Colonic mucosa (tissue), 4 donors: ENCODE results near the gene TMED3. TPM values are rescaled to one million over a fixed set of nuclear protein-coding genes. Genes with fewer than 3 reads are reported as not detected.

Experiments used
- DNase-seq: peaks from one replicate; pipeline ENCODE4 v3.0.0-alpha.2; 2020
- H3K27ac ChIP-seq: fragments of 200-600 bp; one replicate; pipeline ENCODE4 v1.8.0; 2021
- H3K27me3 ChIP-seq: fragments of 200-600 bp; one replicate; pipeline ENCODE4 v1.8.0; 2021
- H3K36me3 ChIP-seq: fragments of 200-600 bp; one replicate; pipeline ENCODE4 v1.8.0; 2021
- H3K4me1 ChIP-seq: fragments of 200-600 bp; one replicate; pipeline ENCODE4 v1.8.0; 2021; ENCODE audit warnings: mild to moderate bottlenecking
- H3K4me3 ChIP-seq: fragments of 200-600 bp; one replicate; pipeline ENCODE4 v1.8.0; 2021
- H3K9ac ChIP-seq, 2 donors: one replicate each; pipeline ENCODE4 v1.7.0; 2013; ENCODE audit warnings: control low read depth in 2 of 2, low read depth in 2 of 2, low read length in 2 of 2
- H3K9me3 ChIP-seq: fragments of 200-600 bp; one replicate; pipeline ENCODE4 v1.8.0; 2021
- intact Hi-C: fragments of 100-400 bp; cut with DNase I; formaldehyde crosslinking; loops from one replicate; pipeline ENCODE4 v1.14.1; 2022
- total RNA-seq, 2 donors: library from RNA; stranded (reverse); fragmentation: NEBNext Ultra II Directional in 1 of 2; extraction: Animal tissue kit (Norgen Biotek cat#: 25700) in 1 of 2; gene quantifications; one replicate each; pipeline ENCODE4 v1.2.1, GENCODE V29; 2021
- TF ChIP-seq, protein P1 (sequence below): fragments of 200-600 bp; IDR thresholded peaks from one replicate; pipeline ENCODE4 v1.8.0; 2022; ENCODE audit warnings: antibody characterized with exemption, mild to moderate bottlenecking
- donor health status: healthy.
- donor health status: DM: no; HTN: no; CAD: no.
- donor health status: DM: no; HTN: no; CAD: no.

TMED3 gene
- total RNA-seq, 2 donors from 2014 or later = 84.7 to 96.0 TPM

DNA sequence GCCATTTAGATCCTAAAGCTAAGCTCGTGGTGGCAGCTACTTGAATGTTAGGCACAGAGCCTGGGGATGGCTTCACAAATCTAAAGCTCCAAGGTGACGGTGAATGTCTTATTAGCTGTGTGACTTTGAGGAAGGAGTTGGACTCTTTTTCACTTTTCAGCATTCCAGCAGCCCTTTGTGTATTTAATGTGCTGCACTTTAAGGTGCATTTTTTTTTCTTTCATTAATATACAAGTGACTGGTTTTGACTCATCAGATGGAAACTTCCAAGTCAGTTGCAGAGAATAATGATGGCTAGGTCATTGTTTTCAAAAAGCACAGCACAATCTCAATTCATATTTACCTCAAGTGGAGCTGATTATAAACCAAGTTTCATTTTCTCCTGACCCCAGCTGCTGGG, 55.8 kb downstream of the TMED3 start:
- Histone ChIP-seq H3K4me3 (no peak overlapping the region), H3K9ac (no peak overlapping the region), H3K36me3 (no peaks in the 10 kb centered on the region), H3K4me1 (no peaks in the 10 kb centered on the region), H3K27me3 (no peaks in the 10 kb centered on the region), H3K27ac (no peak overlapping the region), H3K9me3 (no peaks in the 10 kb centered on the region)
- intact Hi-C loops = no loop called here
- TF ChIP-seq, protein P1, sequence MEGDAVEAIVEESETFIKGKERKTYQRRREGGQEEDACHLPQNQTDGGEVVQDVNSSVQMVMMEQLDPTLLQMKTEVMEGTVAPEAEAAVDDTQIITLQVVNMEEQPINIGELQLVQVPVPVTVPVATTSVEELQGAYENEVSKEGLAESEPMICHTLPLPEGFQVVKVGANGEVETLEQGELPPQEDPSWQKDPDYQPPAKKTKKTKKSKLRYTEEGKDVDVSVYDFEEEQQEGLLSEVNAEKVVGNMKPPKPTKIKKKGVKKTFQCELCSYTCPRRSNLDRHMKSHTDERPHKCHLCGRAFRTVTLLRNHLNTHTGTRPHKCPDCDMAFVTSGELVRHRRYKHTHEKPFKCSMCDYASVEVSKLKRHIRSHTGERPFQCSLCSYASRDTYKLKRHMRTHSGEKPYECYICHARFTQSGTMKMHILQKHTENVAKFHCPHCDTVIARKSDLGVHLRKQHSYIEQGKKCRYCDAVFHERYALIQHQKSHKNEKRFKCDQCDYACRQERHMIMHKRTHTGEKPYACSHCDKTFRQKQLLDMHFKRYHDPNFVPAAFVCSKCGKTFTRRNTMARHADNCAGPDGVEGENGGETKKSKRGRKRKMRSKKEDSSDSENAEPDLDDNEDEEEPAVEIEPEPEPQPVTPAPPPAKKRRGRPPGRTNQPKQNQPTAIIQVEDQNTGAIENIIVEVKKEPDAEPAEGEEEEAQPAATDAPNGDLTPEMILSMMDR = no peak
- DNase-seq = no peak

DNA sequence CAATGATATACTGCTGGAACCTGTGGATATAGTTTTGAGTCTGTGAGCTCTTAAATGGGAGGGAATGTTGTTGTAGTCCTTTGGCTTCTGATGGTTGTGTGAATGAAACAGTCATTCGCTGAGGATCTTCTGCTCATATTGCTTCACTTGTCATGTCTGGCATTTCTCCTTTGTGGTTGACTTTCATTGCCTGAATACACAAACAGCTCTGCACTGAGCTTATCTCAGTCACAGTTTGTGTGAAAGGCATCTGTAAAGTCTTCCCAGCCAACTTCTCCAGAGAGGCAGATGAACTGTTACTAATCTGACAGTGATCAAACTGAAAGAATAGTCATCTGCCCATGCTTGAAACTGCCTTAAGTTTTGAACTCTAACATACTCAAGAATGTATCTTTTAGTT, 59.8 kb downstream of the TMED3 start:
- H3K9ac ChIP-seq = no peak overlapping the region
- DNase-seq = no peak
- intact Hi-C loops = no loop called here
- no peak overlapping the region for H3K4me3 ChIP-seq
- H3K4me1 ChIP-seq = no peaks in the 10 kb centered on the region
- H3K27me3 ChIP-seq = no peaks in the 10 kb centered on the region
- TF ChIP-seq, protein P1 = no peak
- H3K36me3 ChIP-seq = no peaks in the 10 kb centered on the region
- H3K9me3 ChIP-seq = no peaks in the 10 kb centered on the region
- H3K27ac ChIP-seq = no peak overlapping the region

DNA sequence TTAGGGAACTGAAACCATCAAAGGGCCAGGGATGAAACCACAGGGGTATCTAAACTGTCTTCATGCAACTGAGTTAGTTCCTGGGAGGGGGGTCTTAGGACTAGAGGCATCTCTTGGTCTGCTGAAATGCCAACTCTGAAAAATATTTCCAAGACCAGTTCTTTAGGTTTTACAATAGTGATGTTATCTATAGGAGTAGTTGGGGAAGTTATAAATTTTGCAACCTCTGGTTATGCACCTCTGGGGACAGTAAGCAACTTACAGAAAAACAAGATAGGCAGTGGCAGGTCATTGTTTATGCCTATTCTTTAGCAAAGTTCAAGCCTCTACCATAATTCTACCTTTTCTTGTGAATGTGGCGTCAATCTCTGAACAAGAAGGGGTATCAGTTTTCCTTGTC, 60.7 kb downstream of the TMED3 start:
- Histone ChIP-seq H3K27ac (no peak overlapping the region), H3K4me3 (no peak overlapping the region), H3K4me1 (no peaks in the 10 kb centered on the region), H3K9me3 (no peaks in the 10 kb centered on the region), H3K27me3 (no peaks in the 10 kb centered on the region), H3K9ac (no peak overlapping the region), H3K36me3 (no peaks in the 10 kb centered on the region)
- intact Hi-C loops = no loop called here
- TF ChIP-seq, protein P1 = no peak
- DNase-seq = no peak

DNA sequence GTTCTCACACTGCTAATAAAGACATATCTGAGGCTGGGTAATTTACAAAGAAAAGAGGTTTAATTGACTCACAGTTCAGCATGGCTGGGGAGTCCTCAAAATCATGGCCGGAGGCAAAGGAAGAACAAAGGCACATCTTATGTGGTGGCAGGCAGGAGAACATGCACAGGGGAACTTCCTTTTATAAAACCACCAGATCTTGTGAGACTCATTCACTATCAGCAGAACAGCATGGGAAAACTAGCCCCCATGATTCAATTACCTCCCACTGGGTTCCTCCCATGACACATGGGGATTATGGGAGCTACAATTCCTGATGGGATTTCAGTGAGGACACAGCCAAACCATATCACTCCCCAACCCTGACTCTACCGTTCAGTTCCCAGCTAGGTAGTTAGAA, 61.5 kb downstream of the TMED3 start:
- H3K9me3 ChIP-seq = no peaks in the 10 kb centered on the region
- H3K4me3 ChIP-seq = no peak overlapping the region
- no peak for DNase-seq
- no peak overlapping the region for H3K27ac ChIP-seq
- no peaks in the 10 kb centered on the region for H3K36me3 ChIP-seq
- TF ChIP-seq, protein P1 = no peak
- no peaks in the 10 kb centered on the region for H3K4me1 ChIP-seq
- no peaks in the 10 kb centered on the region for H3K27me3 ChIP-seq
- no peak overlapping the region for H3K9ac ChIP-seq
- intact Hi-C loops = no loop called here

Other genes starting within 250 kb of the TMED3 start
- gene RASGRF1, start 220.3 kb upstream of the TMED3 start, total RNA-seq = under 1 TPM; 0.15 to 0.56 TPM
- gene ANKRD34C, start 28.4 kb upstream of the TMED3 start, total RNA-seq = not detected
- gene MINAR1, start 121.2 kb downstream of the TMED3 start, total RNA-seq = under 1 TPM; 0.25 to 0.35 TPM